Measurements from ENCODE around the gene DUSP21.
A peak's percentile ranks its signal among the peaks of the same experiment; 100 is the strongest.
"Not testable (repeated sequence)": the region's sequence is repeated elsewhere in the genome, so short reads cannot be mapped to it uniquely, and the experiment has no call there.

Gene DUSP21

GRCh38 chrX:44843753-44844152 lies at the start of gene DUSP21:
Gene DUSP21 (plus strand): TSS chrX:44844021. CDS start chrX:44844133, 112 bp downstream.
- no peak for DNase-seq

DNA sequence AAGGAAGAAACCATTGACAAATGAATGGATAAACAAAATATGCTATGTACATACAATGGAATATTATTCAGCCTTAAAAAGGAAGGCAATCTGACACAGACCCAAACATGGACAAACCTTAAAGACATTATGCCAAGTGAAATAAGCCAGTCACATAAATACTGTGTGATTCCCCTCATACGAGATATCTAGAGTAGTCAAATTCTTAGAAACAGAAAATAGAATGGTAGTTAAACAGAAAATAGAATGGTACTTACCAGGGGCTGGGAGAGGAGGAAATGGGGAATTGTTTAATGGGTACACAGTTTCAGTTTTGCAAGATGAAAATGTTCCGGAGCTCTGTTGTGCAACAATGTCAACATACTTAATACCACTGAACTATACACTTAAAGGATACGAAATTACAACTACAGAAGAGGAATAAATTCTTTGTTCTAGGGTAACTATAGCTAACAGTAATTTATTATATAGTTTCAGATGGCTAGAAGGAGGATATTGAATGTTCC lies 47.8 kb upstream of the DUSP21 start:
- no peak for DNase-seq

- DNase-seq = no peak
These were observed 41.2 kb upstream of the DUSP21 start for GRCh38 chrX:44802613-44803012.

DNA sequence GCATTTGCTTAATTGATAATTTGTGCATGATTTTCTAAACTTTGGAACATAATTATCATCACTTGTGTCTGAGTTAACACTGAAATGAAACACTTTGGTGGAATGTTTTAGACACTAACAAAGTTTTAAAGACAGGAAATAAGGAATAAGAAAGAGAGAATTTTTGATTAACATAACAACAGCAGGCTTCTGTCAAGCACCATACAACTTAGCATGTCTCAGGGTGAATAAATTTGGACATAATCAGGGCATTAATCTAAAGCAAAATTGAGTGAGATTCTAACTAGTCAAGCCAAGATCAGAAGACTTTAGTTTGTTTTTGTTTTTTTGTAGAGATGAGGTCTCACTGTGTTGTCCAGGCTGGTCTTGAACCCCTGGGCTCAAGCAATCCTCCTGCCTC lies 28.1 kb upstream of the DUSP21 start:
- no peak for DNase-seq

GRCh38 chrX:44816367-44816766 lies 27.5 kb upstream of the DUSP21 start:
- no peak for DNase-seq

DNA sequence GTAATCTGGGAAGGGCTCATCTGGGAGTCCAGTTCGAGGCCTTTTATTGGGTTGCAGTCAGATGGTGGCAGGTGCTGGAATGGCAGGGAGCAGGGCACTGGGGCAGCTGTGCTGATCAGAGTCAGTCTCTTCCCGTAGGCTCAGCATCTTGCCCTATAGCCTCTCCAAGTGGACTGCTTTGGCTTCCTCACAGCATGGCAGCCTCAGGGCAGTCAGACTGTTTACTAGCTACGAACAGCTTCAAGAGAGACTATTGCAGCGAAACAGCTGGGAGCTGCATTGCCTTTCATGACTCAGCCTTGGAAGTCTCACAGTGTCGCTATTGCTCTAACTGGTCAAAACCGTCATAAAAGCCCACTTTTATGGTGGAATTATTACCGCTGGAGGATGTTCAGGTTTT lies 26.8 kb upstream of the DUSP21 start:
- no peak for DNase-seq

DNA sequence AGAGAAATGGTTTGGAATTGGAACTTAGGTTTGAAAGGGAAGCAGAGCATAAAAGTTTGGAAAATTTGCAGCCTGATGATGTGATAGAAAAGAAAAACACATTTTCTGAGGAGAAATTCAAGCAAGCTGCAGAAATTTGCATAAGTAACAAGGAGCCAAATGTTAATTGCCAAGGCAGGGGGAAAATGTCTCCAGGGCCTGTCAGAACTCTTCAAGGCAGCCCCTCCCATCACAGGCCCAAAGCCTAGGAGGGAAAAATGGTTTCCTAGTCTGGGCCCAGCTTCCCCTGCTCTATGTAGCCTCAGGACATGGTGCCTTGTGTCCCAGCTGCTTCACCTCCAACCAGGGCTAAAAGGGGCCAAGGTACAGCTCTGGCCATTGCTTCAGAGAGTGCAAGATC lies 21.2 kb upstream of the DUSP21 start:
- no peak for DNase-seq

DNA sequence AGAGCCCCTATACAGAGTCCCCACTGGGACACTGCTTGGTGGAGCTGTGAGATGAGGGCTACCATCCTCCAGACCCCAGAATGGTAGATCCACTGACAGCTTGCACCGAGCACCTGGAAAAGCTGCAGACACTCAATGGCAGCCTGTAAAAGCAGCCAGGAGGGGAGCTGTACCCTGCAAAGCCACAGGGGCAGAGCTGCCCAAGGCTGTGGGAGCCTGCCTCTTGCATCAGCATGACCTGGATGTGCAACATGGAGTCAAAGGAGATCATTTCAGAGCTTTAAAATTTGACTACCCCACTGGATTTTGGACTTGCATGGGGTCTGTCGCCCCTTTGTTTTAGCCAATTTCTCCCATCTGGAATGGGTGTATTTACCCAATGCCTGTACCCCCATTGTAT lies 20.6 kb upstream of the DUSP21 start:
- not testable (repeated sequence) for DNase-seq

- no peak for DNase-seq
These were observed 15.7 kb upstream of the DUSP21 start for GRCh38 chrX:44828008-44828605.

- DNase-seq = no peak
These were observed 14.0 kb upstream of the DUSP21 start for GRCh38 chrX:44829832-44830231.

DNA sequence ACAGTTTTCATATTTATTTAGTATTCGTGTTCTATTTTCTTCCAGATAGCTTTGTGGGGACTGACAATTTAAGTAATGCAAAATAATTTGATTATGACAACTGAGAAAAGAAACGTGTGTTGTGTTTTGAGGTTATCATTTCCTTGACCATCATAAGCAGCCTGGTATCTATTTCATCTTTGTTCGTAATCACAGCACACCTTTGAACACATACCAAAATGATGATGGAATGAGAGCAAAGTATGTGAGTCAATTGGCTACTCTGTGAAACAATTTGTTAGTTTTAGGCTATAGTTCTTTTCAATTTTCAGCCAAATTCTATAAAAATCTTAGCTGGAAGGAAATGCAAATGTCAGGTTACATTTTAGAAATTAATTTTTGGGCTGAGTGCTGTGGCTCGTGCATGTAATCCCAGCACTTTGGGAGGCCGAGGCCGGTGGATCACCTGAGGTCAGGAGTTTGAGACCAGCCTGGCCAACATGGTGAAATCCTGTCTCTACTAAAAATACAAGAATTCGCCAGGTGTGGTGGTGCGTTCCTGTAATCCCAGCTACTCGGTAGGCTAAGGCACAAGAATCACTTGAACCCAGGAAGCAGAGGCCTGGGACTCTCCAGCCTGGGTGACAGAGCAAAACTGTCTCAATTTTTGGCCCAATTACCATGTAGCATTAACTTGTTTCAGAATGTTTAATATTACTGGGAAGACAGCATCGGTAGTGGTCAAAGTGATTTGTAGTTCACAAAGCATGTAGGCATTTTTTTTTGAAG lies 1.1 kb upstream of the DUSP21 start:
- DNase-seq = no peak

GRCh38 chrX:44843318-44843702 lies 511 bp upstream of the DUSP21 start:
- no peak for DNase-seq

GRCh38 chrX:44844204-44844603 lies 383 bp downstream of the DUSP21 start:
- no peak for DNase-seq

- not testable (repeated sequence) for DNase-seq
These were observed 7.1 kb downstream of the DUSP21 start for GRCh38 chrX:44850891-44851290.

DNA sequence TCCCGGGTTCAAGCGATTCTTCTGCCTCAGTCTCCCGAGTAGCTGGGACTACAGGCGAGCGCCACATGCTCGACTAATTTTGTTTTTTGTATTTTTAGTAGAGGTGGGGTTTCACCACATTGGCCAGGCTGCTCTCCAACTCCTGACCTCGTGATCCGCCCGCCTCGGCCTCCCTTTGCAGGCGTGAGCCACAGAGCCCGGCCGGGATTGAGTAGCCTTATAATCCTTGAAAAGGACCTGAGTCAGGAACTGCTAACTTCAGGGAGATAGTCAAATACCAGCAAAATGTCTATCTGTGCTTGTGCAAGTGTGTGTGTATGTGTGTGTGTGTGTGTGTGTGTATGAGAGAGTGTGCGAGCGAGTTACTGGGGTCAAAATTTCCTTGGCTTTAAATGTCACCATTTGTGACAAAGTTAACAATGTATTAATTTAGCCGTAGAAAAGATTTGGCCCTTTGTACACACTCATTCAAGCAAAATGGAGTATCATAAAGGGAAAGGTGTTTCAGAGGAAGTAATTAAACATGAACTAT lies 27.4 kb downstream of the DUSP21 start:
- no peak for DNase-seq

GRCh38 chrX:44871931-44872820 lies 28.4 kb downstream of the DUSP21 start:
- no peak for DNase-seq

DNA sequence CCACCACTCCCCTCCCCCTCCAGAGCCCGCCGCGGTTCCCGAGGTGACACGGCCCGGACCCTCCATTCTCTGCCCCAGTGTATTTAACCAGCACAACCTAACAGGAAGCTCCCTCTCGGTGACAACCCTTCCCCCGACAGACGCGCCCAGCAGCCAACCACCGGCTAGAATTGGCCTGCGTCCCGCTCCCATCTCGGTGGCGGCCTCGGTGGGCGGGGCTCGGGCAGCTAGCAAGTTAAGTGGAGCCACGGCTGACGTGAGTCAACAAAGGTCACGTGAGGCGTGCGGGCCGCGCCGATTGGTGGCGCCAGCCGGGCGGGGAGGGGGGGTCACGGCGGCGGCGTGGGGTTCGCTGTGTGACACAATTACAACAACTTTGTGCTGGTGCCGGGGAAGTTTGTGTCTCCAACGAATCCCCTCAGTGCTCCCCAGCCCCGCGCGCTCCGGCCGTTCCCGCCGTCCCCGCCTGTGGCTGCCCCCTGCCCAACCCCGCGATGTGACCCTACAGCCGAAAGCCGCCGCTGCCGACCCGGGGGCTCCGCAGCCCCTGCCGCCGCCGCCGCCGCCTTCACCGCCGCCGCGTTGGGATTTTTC lies 29.1 kb downstream of the DUSP21 start, which contains the start of gene KDM6A:
KDM6A (plus strand) TSS at position 368 of the 594 bp plus-strand sequence. CDS start 364 bp downstream, outside the sequence.
- DNase-seq = peak; percentile 69

DNA sequence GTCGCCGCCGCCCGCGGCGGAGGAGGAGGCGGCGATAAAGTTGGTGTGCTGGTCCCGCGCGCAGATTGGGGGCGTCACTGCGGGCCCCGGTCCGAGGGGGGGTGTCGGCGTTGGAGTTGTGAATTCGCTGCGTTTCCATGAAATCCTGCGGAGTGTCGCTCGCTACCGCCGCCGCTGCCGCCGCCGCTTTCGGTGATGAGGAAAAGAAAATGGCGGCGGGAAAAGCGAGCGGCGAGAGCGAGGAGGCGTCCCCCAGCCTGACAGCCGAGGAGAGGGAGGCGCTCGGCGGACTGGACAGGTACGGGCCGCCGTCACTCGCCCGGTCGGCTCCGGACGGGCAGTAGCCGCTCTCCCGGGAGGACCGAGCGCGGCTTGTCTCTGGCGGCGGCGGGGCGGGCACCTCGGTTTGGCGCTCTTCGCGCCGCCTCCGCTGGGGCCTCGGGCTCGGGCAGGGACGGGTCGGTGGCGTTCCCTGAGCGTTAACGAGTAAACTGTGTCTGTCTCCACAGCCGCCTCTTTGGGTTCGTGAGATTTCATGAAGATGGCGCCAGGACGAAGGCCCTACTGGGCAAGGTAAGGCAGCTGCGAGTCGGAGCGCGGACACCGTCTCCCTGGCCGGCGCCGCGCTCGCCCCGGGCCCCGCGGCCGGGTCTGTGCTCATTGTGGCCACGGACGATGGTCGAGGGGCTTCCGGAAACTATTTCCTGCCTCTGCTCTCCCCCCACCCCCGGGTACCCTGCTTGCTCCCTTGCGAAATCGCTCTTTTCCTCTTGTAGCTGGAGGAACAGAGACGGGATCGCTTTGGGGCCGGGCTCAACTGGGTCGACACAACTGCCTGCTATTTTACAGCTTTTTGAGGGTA lies 29.8 kb downstream of the DUSP21 start:
- DNase-seq = peak; percentile 8

- DNase-seq = no peak
These were observed 30.8 kb downstream of the DUSP21 start for GRCh38 chrX:44874420-44875184.

- DNase-seq = no peak
These were observed 31.3 kb downstream of the DUSP21 start for GRCh38 chrX:44875185-44875489.

- no peak for DNase-seq
These were observed 32.3 kb downstream of the DUSP21 start for GRCh38 chrX:44876086-44876485.
